ENCODE data around the gene CALCOCO2. TPM values are rescaled to one million over a fixed set of nuclear protein-coding genes. Genes with fewer than 3 reads are reported as not detected.
"Not testable (repeated sequence)": the region's sequence is repeated elsewhere in the genome, so short reads cannot be mapped to it uniquely, and the experiment has no call there.

CALCOCO2 gene
- total RNA-seq, 1 donor from 2014 or later: 163 TPM

DNA sequence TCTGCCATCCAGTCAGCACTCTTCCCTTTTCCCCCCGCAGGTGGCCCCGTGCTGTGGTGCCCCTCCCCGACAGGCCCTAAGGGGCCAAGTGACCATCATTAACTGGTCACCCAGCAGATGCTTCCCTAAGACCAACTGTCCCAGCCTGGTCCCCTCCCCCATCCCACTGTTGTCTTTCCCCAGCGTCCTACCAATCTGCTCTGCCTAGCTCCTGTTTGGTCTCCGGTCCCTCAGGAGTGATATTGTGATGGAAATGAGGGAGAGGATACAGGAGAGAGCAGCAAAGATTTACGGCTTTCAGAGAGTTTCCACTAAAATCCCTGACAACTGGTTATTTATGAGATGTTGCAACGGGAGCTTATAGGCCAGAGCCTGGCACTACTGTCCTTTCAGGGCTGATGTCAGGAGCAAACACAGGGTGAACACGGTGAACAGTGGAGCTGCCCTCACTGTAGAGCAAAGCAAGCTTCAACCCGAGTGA lies 12.4 kb upstream of the CALCOCO2 start:
- no peak for DNase-seq (ENCODE audit: low spot score)
- intact Hi-C loops (cut with DNase I): no loop called here

DNA sequence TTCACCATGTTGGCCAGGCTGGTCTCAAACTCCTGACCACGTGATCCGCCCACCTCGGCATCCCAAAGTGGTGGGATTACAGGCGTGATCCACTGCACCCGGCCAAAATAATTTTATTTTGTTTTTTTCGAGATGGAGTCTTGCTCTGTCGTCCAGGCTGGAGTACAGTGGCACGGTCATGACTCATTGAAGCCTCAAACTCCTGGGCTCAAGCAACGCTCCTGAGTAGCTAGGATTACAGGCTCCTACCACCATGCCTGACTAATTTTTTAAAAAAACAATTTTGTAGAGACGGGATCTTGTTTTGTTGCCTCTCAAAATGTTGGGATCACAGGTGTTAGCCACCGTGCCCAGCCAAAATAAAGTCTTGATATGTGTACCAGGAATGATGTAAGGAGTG lies 11.4 kb upstream of the CALCOCO2 start:
- intact Hi-C loops (cut with DNase I): no loop called here
- no peak for DNase-seq (ENCODE audit: low spot score)

DNA sequence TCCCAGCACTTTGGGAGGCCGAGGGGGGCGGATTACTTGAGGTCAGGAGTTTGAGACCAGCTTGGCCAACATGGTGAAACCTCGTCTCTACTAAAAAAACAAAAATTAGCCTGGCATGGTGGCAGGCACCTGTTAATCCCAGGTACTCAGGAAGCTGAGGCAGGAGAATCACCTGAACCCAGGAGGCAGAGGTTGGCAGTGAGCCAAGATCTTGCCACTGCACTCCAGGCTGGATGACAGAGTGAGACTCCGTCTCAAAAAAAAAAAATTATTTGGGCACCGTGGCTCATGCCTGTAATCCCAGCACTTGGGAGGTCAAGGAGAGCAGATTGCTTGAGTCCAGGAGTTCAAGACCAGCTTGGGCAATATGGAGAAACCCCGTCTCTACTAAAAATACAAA lies 9.9 kb upstream of the CALCOCO2 start:
- intact Hi-C loops (cut with DNase I); DNase-seq (ENCODE audit: low spot score): not testable (repeated sequence)

- DNase-seq (ENCODE audit: low spot score): no peak
- intact Hi-C loops (cut with DNase I): no loop called here
Observed at GRCh38 chr17:48825446-48826381, 5.1 kb upstream of the CALCOCO2 start.

GRCh38 chr17:48831549-48831883 lies 681 bp downstream of the CALCOCO2 start:
- intact Hi-C loops (cut with DNase I): no loop called here
- no peak for DNase-seq (ENCODE audit: low spot score)

- intact Hi-C loops (cut with DNase I): no loop called here
- no peak for DNase-seq (ENCODE audit: low spot score)
Observed at GRCh38 chr17:48834973-48835372, 4.1 kb downstream of the CALCOCO2 start.

DNA sequence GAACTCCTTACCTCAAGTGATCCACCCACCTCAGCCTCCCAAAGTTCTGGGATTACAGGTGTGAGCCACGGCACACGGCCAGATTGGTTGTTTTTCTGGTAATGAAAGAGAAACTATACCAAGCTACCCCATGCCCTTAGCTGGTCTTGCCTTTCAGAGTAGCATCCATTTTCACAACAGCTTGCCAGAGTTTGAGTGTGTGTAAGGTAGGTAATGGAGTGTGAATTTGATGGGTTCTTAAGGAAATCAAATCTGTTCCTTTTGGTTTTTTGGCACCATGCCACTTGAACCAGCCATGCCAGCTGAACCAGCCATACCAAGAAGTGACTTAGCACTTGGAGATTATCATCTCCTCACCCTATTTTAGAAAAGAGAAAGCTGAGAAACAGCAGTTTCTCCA lies 5.1 kb downstream of the CALCOCO2 start:
- no peak for DNase-seq (ENCODE audit: low spot score)
- intact Hi-C loops (cut with DNase I): no loop called here

DNA sequence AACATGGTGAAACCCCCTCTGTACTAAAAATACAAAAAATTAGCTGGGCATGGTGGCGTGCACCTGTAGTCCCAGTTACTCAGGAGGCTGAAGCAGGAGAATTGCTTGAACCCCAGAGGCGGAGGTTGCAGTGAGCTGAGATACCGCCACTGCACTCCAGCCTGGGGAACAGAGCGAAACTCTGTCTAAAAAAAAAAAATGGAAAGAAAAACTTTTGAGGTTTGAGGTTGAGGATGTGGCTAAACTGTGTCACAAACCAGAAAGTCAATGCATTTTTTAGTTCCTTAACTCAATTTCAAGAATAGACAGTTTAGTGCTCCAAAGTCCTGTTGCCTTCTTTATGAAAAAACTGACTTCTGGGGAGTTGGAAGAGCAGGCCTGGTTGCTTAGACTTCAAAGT lies 6.6 kb downstream of the CALCOCO2 start:
- DNase-seq (ENCODE audit: low spot score); intact Hi-C loops (cut with DNase I): not testable (repeated sequence)

GRCh38 chr17:48840441-48840840 lies 9.6 kb downstream of the CALCOCO2 start:
- DNase-seq (ENCODE audit: low spot score): no peak
- intact Hi-C loops (cut with DNase I): no loop called here

DNA sequence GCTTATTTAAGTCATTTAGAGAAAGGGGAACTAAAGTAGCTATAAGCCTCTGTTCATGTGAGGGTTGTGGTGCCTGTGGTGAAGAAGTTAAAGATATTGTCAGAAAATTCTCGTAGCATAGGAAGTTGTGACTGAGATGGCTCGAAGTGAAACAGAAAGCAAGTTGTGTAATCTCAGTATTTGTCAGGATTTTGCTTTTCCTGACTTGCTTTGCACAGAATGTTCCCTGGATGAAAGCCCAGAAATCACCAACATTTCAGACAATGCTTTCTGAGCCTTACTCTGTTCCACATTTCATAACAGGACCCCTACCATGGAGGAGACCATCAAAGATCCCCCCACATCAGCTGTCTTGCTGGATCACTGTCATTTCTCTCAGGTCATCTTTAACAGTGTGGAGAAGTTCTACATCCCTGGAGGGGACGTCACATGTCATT lies 10.6 kb downstream of the CALCOCO2 start:
- intact Hi-C loops (cut with DNase I): no loop called here
- no peak for DNase-seq (ENCODE audit: low spot score)

- DNase-seq (ENCODE audit: low spot score): no peak
- intact Hi-C loops (cut with DNase I): no loop called here
Observed at GRCh38 chr17:48842746-48843145, 11.9 kb downstream of the CALCOCO2 start.

DNA sequence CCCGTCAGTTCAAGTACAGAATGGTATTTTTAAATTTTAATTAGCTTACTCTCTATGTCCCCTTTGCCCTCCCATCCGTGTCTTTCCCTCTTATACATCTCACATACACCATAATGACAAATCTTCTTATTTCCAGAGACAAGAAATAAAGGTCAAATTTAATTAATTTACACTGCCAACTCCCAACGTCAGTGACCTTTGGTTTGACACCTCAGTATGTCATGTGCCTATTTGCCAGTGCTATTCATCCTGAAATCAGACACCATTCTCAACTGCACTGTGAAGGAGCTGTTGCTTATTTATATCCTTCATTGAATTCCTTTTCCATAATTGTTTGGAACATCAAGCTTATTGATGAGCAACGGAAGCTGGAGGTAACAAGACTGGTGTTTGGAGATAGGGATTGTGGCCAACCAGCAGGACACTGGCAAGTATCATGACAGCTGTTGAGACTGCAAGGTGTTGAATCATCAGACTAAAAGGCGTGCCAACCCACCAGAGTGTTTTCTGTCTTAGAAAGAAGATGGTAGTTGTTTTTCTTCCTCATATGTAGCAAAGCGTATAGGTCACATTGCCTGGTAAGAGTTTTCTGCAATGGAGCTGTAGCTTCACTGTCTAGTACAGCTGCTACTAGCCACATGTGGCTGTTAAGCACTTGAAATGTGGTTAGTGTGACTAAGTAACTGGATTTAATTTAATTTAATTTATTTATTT lies 12.5 kb downstream of the CALCOCO2 start:
- DNase-seq (ENCODE audit: low spot score): no peak
- intact Hi-C loops (cut with DNase I): no loop called here

DNA sequence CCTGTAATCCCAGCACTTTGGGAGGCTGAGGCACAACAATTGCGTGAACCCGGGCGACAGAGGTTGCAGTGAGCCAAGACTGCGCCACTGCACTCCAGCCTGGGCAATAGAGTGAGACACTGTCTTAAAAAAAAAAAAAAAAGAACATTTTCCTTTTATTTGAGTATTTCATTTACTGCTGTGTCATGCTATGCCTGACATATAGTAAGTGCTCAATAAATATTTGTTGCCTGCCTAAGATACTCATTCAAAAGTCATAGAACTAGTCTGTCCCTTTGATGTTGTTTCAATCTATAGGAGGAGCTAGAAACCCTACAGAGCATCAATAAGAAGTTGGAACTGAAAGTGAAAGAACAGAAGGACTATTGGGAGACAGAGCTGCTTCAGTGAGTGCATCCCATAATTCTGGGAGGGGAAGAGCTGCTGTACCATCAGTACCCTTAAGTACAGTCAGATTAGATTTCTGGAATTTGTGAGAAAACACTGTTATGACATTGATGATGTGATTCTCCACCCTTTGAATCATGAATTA lies 20.0 kb downstream of the CALCOCO2 start:
- DNase-seq (ENCODE audit: low spot score): no peak
- intact Hi-C loops (cut with DNase I): no loop called here

DNA sequence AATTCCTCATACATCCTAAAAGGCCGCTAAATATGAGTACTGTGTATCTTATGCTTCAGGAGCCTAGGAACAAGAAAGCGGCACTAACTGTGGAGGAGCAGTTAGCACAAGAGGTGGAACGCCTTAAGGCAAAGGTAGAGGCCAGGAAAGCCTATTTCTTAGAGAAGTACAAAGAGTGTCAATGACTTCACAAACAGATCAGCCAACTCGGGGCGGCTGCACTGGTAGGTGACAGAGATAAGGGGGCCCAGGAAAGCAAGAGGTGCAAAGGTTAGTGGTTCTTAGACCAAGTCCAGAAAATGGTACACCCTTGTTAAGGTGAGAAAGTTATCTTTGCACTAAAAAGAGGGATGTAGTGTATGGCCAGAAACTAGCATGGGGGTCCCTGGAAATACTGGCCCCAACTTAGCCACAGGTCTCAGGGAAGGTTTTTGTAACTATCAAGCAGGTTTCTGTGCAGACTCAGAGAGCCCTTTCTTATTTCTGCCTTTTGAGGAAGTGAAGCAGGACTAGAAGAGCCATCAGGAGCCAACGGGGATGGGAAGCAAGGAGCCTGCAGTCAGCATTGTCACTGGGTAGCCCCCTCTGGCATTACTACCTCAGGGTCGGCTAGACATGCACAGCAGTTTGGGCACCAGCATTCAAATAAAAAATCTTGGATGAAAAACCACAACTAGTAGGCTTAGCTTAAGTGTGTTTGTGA lies 24.1 kb downstream of the CALCOCO2 start:
- intact Hi-C loops (cut with DNase I): no loop called here
- no peak for DNase-seq (ENCODE audit: low spot score)

GRCh38 chr17:48856122-48856821 lies 25.4 kb downstream of the CALCOCO2 start:
- intact Hi-C loops (cut with DNase I): no loop called here
- no peak for DNase-seq (ENCODE audit: low spot score)

DNA sequence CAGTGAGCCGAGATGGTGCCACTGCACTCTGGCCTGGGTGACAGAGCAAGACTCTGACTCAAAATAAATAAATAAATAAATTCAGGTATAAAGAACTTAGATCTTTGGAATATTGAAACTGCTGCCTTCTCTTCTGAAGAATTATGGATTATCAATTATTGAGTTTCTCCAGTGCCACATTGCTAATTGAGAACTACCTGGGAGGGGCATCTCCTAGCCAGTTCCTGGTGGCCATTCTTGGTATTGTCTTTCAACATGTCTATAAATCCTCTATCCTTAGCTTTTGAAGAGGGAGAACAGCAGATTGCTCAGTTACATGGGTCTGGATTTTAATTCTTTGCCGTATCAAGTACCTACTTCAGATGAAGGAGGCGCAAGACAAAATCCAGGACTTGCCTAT lies 29.2 kb downstream of the CALCOCO2 start:
- no peak for DNase-seq (ENCODE audit: low spot score)
- intact Hi-C loops (cut with DNase I): no loop called here

DNA sequence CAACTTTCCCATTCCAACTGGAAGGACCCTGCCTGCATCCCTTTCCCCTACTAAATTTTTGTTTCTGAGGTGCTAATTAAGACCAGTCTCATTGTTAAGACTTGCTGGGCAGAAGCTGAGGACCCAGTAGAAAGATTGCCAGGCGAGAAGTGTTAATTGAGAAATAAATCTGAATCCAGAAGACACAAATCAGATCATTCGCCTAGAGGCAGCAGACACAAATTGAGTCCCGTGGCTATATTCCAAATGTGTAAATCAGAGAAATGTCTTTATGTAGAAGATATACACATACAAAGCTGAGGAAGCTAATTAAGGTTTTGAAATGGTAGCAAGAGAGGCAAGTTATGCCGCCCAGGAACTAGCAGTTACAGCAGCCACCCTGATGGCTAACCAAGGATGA lies 29.6 kb downstream of the CALCOCO2 start:
- intact Hi-C loops (cut with DNase I): no loop called here
- no peak for DNase-seq (ENCODE audit: low spot score)

DNA sequence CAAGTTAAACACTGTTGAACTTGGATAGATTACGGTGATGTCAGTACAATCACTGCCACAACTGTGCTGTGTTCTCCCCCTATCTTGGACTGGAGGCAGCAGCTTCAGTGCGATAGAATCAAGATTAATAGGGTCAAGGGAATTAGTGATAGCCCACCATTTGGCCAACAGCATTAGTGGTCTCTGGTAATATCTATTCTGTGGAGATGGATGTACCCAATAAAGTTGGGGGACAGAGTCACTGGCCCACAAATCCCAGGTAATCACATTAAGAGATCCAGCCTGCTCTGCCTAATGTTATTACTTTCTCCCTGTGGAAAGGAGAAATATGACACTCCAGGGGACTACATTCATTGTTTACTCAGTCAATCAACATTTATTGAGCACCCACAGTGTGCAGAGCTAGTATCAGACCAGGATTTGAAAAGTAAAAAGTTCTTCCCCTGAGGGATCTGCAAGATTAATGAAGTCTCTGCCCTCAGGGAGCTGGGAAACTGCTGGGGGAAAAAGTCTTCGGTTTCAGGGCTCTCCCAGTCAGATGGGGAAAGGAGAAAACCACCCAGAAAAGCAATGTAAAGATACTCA lies 38.2 kb downstream of the CALCOCO2 start:
- intact Hi-C loops (cut with DNase I): no loop called here
- no peak for DNase-seq (ENCODE audit: low spot score)

DNA sequence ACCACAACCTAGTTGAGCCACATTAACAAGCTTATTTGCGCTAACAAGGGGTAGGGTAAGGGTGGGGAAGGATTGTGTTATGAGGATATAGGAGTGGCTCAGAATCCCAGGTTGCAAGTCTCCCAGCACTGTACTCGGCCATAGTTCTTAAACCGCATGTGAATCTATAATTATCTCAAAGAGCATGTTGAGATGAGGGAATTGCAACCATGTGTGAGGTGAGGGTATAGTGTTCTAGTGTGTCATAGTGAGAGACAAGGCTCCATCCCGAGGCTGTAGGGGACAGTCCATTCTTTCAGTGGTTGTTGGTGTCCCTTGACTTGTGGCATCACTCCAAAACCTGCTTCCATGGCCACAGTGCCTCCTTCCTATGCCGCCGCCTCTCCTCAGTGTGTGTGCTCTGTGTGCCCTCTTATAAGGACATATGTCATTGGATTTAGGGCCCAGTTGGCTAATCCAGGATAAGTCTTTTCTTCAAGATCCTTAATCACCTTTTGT lies 39.0 kb downstream of the CALCOCO2 start:
- DNase-seq (ENCODE audit: low spot score): no peak
- intact Hi-C loops (cut with DNase I): no loop called here
